ENCODE results near the gene HIVEP3.
A peak's percentile ranks its signal among the peaks of the same experiment; 100 is the strongest.

The HIVEP3 gene

DNA sequence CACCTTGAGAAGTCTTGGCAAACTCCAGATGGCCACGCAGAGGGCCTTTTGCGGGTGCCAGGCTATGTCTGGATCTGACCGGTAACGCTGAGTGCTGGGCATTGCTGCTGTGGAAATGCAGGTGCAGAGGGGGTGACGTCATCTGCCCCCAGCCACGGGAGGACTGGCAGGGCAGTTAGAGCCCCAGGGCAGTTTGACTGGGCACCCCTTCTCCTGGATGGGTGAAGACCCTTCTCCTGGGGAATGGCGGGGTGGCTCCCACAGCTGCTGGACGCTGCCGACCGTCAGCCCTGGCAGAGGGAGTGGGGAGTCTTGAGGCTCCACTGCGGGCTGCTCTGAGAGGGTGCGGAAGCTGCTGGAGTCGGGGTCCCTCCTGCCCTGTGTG lies 421.7 kb downstream of the HIVEP3 start:
- DNase-seq (ENCODE audit: low spot score): no peak

GRCh38 chr1:41496080-41497055 lies 422.4 kb downstream of the HIVEP3 start:
- peak; percentile 92 for DNase-seq (ENCODE audit: low spot score)

DNA sequence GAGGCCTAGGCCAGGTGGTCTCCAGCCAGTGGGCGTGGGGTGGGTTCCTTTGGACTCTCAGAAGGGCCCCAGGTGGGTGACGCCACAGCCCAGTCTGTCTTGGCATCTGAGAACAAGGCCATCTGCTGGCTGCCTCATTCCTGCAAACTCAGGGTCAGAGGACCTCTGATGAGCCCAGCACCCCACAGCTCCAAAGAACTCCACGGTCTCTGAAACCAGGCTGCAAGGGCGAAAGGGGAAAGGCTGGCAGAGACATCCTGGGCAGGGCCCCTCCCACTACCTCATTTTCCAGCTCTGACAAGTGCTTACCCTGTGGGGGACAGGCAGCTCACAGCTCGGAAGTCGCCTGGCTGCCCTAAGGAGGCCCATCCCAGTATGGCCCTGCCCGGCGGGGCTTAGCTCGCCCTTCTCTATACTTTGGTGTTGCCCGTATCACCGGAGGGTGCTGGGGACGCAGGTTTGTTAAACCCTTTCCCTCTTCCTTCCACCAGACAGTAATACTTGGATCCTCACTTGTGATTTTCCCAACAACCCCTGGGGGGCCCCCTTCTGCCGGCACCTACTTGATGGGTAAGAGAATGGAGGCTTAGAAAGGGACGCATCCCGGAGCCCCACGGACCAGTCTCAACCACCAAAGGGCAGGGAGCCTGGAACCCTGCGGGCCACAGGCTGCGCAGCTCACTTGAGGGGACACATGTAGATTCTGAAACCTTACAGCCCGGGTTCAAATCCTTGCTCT lies 423.3 kb downstream of the HIVEP3 start:
- DNase-seq (ENCODE audit: low spot score): peak; percentile 79

- DNase-seq (ENCODE audit: low spot score): no peak
Measured at GRCh38 chr1:41494351-41495209, 424.1 kb downstream of the HIVEP3 start.

DNA sequence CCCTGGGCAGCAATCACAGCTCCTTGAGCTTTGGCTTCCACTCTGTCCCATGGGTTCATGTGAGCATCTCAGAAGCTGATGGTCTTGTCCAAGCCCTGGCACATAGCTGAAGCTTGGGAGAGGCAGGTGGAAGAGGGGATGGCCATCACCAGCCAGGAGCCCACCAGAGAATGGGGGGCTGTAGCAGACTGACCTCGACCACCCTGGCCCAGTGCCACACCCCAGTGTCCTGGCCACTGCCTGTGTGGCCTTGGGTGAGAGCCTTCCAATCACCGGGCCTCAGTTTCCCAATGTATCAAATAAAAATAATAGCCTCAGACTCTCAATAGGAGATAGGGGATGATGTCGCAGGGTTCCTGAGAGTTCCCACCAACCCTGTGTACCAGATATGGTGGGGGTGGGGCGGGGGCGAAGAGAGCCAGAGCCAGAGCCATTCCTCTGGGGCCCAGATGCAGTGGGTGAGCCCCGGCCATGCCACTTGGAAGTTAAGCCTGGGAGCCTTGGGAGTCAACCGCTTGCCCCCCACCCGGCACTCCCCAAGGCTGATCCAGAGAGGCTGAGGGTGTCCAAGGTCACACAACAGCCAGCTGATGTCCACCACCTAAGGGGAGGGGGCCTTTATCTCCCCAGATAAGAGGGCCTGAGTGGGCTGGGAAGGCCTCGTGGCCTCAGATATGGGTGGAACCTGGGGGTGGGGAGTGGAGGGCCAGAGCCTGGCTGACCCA lies 424.9 kb downstream of the HIVEP3 start:
- no peak for DNase-seq (ENCODE audit: low spot score)

- no peak for DNase-seq (ENCODE audit: low spot score)
Measured at GRCh38 chr1:41493117-41493536, 425.6 kb downstream of the HIVEP3 start.

DNA sequence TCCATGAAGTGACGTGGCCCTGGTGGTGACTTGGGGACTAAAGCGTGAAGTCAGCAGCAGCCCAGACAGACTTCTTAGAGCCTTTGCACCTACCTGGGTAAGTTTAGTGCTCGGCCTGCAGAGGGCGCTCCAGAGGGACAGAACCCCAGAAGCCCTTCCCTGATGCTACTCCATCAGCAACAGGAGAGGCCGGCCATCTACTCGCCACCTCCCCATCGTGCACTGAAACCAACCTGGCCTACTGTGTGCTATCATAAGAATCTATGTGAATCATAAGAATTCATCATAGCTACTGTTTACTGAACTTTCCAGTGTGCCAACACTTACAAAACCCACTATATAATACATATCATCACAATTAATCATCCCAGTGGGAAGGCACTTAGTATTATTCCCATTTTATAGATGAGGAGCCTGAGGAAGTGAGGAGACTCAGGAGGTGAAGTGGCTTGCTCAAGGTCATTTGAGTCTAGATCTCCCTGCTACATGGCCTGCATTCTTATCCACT lies 426.3 kb downstream of the HIVEP3 start:
- DNase-seq (ENCODE audit: low spot score): no peak

DNA sequence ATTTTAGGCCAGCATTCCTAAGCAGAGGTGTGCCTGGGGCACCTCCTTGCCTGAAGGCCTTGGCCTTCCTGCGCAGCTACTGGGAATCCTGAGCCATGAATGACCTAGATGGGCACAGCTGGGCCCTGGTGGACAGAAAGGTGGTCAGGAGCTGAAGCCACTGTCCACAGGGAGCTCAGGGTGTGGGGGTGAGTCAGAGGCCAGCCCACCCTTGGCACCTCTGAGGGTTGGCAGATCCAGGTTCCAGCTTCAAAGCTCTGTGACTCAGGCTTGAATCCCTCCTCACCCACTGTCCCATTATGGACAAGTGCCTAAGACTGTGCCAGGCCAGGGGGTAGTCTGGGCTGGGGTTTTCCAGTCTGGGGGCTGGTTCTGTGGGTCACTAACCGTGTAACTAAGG lies 427.8 kb downstream of the HIVEP3 start:
- no peak for DNase-seq (ENCODE audit: low spot score)

GRCh38 chr1:41489561-41489960 lies 429.2 kb downstream of the HIVEP3 start:
- no peak for DNase-seq (ENCODE audit: low spot score)

- DNase-seq (ENCODE audit: low spot score): no peak
Measured at GRCh38 chr1:41488040-41488951, 430.4 kb downstream of the HIVEP3 start.

DNA sequence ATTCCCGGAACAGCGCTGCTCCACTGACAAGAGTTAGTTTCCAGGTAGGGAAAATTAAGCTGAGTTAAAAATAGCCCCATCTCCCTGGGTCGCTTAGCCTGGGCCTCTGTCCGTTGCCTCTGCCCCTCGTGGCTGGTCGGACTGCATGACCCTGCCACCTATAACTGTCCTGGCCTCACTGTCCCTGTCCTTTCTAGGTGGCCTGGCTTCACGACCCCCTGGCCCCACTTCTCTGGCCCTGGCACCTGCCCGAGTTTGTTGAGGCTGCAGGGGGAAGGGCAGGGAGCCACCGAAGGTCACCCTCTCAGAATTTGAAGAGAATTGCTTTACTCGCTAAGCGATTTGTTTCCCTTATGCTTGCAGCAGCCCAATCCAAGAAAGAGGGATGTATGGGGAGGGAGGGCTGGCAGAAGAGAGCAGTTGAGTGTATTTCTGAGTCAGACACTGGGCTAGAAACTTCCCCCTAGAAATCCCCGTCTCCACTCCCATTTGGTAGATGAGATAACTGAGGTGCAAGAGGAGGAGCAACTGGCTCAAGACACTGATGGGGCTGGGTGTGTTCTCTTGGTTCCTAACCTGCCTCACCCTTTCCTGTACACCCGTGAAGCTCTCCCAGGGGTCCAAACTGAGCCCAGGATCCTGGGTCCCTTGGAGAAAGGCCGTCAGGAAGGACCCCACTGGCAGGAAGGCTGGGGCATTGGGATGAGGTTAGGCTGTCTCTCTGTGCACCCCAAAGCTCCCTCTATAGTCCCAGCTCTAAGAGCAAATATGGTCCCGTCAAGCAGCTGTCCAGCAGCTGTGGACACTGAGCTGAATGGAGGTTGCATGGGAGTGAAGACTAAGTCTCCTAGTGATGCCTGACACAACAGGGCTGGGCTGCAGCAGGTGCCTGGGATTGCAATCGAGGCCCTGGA lies 431.3 kb downstream of the HIVEP3 start:
- no peak for DNase-seq (ENCODE audit: low spot score)

DNA sequence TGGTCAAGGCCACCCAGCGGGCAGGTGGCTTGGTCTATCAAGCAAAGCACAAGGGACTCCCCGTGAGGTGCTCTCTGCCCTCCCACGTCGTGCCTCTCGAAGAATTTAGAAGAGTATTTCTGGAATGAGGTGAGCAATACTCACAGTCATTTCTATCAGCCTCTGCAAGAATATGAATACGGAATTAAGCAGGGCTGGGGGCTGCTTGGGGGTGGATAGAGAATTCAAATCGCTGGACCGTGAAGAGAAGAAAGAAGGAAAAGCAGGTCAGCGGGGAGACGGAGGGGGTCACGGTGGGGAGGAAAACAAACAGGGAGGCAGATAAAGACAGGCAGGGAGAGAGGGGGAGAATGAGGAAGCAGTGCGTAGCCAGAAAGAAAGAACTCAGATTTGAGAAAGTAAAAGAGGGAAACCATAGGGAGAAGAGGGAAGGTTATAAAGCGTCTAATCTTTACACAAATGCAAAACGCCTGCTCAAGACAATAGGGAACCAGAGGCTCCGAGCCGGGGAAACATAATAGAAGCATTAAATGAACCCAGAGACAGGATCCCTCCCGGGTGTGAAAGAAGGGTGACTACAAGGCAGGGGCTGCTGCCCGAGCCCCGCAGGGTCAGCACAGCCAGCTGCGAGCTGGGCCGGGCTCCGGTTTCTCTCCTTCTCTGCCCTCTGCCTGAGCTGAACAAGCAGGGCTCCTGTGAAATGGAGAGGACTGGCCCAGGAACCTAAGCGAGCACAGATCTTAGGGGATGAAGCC lies 432.2 kb downstream of the HIVEP3 start:
- no peak for DNase-seq (ENCODE audit: low spot score)

DNA sequence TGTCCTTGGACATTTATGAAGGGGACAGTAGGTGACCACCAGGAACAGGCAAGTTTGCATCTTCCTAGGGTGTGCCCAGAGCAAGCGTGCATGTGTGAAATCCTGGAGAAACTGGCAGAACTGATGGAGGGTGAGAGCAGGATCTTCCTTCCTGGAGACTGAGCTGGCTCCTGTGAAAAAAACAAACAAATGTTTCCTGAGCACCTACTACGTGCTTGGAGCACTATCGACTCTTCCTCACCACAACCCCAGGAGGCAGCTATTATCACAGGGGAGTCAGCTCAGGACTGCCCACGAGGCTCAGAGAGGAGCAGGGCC lies 432.7 kb downstream of the HIVEP3 start:
- DNase-seq (ENCODE audit: low spot score): no peak

GRCh38 chr1:41485605-41486004 lies 433.1 kb downstream of the HIVEP3 start:
- DNase-seq (ENCODE audit: low spot score): no peak

DNA sequence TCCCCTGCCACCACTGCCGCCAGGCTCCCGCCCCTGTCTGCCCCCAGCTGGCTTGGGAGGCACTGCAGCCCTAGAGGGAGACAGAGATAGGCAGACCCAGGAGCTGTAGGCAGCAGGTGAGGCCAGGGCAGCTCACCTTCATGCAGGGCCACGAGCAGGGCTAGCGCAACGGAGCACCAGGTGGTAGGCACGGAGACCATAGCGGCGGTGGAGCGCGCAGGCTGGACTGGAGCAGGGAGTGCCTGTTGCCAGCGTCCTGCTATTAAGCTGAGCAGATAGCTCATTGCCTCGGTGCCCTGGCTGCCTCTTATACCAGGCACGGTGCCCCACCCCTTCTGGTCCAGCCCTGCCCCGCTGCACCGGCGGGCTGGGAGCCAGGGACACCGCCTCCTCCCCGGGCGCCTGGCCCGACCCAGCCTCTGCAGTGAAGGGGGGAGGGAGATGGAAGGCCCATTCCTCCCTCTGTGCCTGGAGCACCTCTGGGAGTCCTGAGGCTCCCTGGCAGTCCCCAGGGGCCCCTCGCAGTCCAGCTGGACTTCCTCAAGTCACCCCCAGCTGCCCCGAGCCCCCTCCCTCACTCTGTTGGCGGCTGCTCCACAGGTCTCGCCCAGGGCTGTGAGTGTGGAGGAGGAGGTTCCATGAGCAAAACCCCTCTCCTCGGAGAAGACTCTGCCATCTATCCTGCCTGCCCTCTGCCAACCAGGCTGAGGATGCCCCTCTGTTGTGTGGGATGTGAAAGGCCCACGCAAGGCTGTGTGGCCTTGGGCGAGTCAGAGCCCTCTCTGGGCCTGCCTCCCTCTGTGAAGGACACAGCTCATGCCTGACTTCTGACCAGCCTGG lies 434.1 kb downstream of the HIVEP3 start, which contains the start of gene EDN2:
Gene EDN2 (minus strand): TSS at position 282 of the 840 bp plus-strand sequence. CDS start 82 bp downstream, at position 200.
- DNase-seq (ENCODE audit: low spot score): no peak

DNA sequence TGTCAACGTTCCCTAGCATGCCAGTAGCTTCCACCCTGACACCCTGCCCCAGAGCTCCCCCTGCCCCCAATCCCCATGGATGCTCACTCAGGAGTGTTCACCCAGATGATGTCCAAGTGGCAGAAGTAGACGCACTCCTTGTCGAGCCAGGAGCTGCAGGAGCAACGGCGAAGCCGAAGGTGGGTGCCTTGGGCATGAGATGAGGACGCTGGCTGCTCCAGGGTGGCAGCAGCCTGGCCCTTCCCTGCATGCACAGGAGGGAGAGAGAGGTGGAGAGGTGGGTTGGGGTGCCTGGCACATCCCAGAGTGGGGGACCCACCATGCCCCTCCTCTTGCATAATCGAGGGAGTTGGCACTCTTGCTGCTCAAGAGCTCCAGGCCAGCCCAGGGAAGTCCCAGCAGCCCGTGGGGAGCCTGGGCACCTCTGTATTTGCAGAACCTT lies 434.7 kb downstream of the HIVEP3 start:
- no peak for DNase-seq (ENCODE audit: low spot score)
